Activated T-cell treated with anti-CD3 and anti-CD28 coated beads, Interleukin-2, amount 50 U/mL, for 1 hour (primary cell): ENCODE data around the gene ITPA.
A peak's percentile ranks its signal among the peaks of the same experiment; 100 is the strongest.

Experiments used
- DNase-seq: peaks from one replicate; pipeline ENCODE4 v3.0.0-alpha.2; 2020

Gene ITPA

DNA sequence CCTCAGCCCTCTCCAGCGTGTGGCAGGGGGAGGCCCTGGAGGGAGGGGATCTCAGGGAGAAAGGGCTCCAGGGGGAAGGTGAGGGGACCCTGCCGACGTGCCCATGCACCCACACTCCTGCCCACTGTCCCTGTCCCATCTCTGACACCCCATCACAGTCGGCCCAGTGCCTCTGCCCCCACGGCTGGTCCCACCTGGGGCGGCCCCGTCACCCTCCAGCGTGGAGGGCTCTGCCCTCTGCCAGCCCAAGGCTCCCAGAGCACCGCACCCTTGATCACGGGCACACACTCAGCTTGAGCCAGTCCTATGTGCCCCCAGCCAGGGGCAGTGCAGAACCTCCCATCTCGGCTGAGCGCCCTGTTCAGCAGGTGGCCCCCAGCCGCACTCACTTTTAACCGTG, 20.5 kb downstream of the ITPA start:
- no peak for DNase-seq

DNA sequence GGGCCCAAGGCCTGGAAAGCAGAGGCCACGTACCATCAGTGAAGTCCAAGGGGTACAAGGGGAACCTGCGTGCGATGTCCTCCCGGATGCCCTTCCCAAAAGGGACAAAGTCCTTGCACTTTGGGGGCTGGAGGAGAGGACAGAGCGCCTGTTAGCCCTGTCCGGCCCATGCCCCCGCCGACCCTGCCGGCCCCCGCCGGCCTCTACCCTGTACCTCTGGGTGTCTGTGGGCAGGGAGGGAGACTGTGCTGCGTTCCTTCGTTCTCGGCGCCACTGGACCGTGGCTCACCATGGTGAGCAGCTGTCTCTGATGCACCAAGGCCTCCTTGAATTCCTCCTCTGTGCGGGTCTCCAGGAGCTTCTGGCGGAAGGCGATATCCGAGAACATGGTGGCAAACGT, 21.8 kb downstream of the ITPA start:
- DNase-seq: no peak

DNA sequence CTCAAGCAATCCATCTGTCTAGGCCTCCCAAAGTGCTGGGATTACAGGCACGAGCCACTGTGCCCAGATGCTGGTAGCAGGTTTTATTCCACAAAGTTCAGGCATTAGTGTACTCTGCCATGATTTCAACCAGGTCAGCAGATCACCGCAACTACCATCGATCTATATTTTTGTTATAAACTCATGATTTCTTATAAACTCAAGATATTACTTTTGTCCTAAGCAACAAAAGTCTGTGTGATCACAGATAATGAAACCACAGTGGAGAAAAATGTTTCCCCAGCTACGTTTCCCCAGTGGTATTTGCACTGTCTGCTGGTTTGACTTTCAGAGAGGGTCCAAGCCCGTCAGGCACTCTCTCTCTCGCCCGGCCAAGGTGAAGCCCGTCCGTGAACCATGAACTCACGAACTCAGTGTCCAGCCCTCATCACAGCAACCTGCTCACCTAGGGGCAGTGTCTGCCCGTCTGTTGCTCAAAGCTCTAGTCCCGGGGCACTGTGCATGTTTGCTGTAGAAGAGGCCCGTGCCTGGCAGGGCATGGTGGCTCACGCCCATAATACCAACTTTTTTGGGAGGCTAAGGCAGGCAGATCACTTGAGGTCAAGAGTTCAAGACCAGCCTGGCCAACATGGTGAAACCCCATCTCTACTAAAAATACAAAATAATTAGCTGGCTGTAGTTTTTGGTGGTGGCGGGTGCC, 22.7 kb downstream of the ITPA start:
- DNase-seq: no peak

DNA sequence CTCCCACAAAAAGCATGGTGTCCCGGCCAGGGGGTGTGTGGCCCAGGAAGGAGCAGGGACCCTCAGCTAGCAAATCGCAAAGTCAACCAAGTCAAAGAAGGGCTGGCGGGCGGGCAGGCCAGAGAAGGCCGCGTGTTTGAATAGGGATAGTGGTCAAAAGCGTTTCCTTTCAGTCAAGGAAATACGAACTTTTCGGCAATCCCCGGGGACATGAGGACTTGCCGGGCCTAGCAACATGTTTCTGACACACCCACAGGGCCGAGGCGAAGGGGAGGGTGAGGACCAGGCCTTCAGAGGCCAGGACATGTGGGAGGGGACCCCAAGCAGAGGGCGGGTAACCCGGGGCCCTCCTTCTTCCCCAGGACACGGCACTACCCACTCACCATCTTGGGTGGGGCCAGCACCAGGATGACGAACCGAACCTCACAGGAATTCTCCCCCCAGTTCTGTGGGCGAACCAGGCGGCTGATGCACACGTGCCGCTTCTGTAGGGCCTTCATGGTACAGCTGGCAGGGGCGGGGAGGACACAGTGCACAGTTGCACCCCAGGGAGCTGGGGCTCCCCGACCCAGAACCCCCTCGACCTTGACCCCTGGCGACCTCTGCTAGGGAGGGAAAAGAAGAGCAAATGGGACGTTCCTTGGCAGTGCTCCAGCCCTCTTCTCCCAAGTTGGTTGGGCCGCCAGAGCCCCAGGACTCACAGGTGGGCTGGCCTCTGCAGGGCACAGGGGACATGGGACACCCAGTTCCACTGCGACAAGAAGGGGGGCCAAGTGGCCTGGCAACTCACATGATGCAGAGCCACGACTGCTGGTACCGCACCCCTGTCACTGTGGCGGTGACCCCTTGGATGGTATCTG, 24.1 kb downstream of the ITPA start:
- no peak for DNase-seq

DNA sequence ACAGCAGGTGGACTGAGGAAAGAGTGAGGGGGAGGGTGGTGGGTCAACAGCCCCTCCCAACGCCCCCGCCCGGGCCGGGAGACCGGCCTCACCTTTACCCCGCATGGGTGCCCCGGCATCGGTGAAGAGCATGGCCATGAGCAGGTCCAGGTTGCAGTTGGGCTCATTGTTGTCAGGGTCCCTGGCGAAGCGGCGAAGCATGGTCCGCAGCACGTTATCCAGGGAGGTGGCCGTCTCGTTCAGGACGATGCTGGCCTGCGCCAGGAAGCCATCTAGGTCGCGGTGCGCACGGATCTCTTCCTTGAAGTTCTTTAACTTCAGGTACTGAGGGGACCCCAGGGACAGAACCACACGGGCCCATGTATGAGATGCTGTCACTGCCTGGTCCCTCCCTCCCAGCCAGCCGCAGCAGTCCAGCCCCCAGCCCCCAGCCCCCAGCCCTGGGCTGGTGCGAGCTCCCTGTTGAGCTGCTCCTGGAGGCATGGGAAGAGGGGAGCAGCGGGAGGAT, 24.7 kb downstream of the ITPA start:
- DNase-seq: no peak

DNA sequence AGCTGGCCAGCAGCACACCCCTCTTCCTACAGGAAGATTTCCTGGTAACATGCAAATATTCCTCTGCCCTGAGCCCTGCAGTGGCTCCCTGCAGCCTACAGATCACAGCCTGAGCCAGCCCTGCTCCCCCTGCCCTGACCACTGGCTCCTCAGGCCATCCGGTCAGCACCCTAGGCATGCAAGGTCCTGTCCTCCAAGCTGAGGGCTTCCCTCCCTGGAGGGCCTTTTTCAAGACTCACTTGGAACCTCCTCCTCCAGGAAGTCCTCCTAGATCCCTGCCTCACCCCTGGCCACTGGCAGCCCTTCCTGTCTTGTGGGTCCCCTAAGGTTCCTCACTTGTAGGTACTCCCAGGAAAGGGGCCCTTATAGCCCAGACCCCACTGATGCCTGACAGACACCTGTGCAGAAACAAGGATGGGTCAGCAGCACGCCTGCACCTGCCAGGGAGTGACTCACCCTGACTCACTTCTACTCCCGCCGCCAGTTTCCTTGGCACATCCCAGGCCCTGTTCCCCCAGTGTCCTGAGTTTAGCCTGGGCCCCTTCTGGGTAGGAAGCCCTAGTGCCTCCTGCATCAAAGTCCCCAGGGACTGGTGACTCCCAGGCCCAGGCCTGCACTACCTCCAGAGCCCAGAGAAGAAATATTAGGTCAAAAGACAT, 26.5 kb downstream of the ITPA start:
- DNase-seq: no peak

DNA sequence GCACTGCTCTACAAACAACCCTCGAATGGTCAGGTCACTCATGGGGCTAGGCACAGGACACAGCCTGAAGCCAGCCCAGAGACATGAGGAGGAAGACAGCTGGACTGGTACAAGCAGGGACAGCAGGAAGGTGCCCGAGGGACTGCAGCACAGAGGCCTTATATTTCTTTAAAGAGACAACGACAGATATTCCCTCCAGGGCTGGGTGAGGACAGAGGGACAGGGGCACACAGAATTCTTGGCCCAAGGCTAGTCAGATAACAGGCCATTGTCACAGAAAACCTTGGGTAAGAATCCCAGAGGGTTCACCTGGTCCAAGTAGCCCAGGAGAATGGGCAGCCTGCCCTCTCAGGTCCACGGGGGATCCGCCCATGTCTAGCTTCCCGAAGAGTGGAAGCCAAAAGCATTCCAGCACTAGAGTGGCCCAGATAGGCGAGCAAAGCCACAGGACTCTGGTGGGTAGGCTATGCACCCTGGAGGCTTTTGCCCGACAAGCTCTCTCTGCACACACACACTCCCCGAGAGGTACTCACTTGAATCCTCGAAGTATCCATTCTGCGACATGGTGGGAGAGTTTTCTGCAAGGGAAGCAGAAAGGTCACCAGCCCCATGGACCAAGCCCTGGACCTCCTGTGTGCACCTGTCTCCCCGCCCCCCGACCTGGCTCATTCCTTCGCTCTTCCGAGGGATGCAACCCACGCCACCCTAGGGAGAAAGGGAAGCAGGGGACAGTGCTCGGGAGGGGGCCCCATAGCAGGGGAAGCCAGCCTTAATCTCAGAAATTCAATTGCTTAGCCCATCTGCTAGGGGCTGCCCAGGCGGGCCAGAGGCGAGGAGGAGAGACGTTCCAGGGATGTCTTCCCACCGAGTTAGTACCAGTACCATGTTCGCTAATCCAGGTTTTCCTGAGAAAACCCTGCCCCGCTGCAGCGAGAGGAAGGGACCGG, 28.0 kb downstream of the ITPA start:
- DNase-seq: no peak

DNA sequence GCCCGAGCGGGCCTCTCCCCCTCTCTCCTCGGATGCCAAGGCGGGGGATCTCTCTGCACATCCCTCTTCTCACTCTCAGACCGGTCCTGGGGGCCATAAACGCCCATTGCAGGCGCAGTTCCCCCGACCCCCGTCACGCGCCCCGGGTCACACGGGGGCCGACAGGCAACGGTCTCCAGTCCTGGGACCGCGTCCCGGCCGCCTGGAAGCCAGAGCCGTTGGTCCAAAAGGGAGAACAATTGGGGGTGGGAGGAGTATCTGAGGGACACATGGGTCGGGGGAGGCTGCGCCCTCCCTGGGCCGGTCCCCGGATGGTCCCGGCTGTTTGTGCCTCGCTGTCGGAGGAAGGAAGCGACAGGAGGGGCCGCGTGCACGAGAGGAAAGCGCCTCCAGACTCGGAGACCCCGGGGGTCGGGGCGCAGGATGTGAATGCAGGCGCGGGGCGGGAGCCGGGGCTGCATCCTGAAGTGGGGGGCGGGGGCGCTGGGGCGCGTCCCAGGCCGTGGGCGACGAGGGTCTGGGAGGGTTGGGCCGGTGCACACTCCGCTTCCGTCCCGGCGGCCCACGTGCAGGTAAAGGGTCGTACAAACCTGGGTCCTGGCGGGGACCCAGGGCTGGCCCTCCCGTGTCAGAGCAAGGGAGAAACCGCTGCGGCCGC, 28.8 kb downstream of the ITPA start:
- DNase-seq: no peak

DNA sequence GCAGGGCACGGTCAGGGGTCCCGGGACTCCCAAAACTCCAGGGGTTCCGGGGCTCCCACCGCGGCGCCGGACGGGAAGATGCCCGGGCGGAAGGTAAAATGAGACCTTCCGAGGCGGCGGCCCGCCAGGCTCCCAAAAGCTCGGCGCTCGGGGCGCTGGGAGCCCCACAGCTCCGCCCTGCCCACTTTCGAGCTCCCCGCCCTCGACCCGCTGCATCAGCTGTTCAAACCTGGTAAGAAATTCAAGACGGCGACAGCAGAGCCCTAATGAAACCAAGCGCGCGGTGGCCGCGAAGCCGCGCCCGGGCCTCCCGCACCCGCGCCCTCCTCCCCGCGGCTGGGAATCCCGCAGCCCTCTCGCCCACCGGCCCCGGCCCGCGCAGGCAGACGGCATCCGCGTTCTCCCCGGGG, 29.3 kb downstream of the ITPA start:
- peak; percentile 60 for DNase-seq

DNA sequence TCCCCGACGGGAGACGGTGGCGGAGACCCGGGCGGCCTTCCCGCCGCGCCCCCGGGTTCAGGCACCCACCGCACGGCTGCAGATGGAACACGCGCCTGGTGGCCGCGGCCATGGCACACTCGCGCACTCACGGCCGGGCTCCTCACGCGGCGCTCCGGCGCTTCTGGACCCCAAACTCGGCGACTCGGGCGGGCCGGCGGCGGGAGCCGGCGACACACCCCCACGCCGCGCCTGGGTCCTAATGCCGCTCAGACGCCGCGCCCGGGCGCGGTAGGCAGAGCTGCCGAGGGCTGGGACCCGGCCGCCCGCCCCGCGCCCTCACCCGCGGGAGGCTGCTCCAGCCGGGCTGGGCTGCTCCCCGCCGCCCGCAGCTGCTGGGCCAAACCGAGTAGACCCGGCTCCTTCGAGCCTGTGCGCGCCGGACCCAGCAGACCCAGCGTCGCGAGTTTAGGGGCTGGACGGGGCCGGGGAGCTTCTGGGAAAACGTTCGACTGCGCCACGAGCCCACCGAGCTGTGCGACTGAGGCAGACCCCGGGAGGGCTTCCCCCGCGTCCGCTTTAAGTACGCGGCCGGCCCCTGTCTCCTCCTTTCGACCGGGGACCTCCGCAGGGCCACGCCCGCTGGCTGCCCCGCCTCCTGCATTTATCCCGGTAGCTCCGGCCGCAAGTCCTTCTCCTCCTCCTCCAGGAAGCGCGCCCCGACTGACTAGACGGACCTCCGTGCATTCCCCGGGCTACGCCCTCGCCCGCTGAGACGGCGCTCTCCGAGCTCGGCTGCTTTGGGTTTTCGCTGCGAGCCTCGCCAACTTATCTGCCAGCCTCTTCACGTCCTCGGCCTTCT, 29.9 kb downstream of the ITPA start, which contains the start of gene SLC4A11:
SLC4A11 (minus strand) TSS at position 165 of the 841 bp plus-strand sequence; CDS start at position 112, 53 bp downstream.
- DNase-seq: peak; percentile 56

DNA sequence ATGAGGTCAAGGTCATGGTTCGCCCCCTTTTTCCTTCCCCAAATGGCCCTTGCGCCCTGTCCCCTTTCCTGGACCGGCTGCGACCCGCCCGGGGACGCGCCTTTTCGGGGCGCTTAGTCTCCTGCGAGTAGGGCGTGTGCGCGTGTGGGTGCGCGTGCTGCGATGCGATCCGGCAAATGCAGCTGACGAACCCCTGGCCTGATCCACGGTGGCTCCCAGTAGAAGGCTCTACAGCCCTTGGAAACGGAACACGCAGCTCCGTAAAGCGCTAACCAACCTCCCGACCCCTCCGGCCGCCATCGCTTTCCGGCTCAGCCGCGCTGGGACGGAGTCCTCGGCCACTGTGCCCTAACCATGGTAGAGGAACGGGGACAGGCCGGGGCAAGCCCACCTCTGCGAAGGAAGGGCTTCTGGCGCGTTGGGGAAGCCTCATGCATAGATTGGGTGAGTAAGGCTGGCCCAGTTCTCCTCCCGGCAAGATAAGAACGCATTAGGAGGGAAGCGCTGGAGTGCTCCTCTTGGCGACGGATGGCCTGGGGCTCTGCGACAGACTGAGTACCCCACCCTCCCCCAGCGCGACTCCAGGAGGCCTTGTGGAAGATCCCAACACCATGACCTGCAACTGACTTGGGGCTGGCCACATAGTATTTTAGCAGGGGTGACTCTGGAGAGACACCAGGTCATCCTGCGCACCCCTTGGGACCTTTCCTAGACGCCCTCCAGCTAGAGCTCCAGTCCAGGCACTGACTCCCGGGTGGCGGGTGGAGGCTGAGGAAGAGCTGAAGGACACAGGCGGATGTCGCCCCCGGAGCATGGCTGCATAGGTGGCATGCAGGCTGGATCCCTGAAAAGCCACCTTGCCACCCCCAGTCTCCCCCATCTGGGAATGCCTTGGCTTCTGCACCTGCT, 30.8 kb downstream of the ITPA start:
- DNase-seq: peak; percentile 34

DNA sequence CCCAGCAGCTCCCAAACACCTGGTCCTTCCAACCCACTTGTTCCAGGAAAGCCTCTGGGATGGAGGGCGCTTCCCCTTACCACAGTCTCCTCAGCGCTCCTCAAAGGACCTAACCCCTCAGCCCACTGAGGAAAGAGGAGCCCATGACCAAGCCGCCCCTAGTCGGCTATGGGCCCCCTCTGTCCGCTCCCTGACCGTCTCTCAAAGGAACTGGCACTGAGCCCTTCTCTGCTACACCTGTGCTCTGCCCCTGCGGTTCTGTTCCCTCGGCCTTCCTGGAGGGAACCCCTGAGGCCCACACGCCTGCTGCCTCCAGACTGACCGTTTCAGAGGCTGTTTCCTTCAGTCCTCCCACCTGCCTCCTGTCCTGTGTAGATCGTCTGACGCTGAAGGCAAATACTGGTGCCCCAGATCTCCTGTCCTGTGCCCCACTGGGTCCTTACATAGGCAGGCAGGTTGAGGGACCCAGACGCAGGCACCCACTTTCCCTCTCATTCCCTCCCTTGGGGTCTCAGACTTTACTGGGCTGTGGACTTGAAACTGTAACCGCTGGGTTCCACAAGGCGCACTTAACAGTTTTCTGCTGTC, 31.6 kb downstream of the ITPA start:
- no peak for DNase-seq

DNA sequence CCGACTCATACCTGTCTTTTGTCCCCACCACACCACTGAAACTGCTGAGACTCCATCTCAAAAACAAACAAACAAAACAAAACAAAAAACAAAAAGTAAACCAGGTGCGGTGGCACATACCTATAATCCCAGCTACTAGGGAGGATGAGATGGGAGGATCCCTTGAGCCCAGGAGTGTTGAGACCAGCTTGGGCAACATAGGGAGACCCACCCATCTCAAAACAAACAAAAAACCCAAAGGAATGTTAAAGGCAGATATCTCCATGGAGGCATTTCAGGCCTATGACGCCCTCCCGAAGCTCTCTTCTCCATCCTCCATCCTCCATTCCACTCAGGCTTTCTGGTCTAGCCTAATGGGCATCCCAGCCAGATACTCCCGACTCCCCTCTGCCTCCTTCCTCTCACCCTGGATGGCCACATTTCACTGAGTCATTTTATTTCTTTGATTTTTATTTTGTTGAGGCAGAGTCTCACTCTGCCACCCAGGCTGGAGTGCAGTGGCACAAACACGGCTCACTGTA, 32.9 kb downstream of the ITPA start:
- DNase-seq: no peak

DNA sequence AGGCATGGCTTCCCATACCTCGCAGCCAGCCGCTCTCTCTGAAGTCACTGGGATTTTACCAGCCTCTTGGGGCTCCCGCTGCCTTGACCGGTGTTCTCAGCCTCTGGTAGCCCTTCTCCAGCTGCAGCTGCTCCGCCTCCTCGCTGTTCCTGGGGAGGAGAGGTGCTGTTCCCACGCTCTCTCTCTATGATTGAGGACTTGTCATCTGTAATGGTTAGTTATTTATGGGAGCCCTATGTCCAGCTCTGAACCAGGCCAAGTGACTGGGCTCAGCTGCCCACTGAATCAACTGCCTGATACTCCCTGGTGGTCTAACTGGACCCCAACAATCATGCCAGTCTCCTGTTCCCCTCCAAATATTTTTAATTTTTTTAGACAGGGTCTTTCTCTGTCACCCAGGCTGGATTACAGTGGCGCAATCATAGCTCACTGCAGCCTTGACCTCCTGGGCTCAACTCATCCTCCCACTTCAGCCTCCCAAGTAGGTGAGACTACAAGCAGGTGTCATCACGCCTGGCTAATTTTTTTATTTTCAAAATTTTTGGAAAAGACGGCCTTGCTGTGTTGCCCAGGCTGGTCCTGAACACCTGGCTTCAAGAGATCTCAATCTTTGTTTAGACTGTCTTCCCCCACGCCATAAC, 34.5 kb downstream of the ITPA start:
- DNase-seq: no peak

DNA sequence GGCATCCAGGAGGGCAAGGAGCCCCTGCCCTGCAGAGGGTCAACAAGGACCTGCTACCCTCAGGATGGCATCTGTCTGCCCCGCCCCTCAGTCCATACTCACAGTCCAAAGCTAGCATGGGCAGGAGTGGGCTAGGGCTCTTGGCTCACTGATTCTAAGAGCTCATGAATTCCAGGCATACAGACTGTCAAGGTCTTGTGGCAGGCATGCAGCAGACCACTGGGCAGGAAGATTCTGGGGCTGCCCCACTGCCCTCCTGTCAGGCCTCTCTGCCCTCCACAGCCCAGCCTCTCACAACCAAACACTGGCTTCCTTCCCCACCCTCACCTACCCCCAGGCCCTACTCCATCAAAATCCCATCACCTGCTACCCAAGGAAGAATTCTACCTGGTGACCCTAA, 35.3 kb downstream of the ITPA start:
- DNase-seq: no peak

DNA sequence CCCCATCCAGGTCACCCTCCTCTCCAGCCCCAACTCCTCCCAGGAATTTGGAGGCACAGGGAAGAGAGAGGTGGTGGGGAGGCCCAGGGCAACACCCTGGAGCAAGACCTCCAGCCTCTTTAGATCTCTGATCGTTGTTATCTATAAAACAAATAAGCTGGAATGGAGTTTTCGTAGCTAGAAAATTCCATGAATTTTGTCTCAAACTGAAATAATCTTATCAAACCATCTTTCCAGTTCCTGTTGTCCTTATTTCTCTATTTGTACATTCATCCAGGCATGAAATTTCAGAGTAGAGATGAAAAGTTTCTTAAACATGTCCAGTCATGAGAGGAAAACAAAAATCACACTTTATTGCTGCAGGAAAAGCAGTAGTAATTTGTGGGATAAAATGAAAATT, 35.9 kb downstream of the ITPA start:
- DNase-seq: no peak

DNA sequence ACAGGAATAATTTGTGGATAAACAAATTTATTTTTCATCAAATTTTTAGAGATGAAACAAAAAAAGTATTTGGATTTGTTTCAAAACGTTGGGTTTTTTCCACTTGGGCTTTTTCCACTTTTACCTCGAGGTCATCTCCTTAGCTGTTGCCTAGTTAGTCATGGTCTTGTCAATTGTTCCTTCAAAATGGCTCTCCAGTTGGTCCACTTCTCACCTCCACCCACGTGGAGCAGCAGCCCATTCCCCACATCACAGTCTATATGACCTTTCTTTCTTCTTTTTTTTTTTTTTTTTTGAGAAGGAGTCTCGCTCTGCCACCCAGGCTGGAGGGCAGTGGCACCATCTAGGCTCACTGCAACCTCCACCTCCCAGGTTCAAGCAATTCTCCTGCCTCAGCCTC, 36.4 kb downstream of the ITPA start:
- no peak for DNase-seq

DNA sequence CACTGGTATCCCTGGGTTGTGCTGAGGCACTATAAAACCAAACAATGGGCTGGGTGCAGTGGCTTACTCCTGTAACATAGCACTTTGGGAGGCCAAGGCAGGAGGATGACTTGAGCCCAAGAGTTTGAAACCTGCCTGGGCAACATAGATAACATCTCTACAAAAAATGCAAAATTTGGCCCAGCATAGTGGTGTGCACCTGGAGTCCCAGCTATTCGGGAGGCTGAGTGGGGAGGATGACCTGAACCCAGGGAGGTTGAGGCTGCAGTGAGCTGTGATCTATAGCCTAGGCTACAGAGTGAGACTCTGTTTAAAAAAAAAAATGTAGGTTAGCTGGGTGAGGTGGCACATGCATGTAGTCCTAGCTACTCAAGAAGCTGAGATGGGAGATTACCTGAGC, 37.4 kb downstream of the ITPA start:
- DNase-seq: no peak

DNA sequence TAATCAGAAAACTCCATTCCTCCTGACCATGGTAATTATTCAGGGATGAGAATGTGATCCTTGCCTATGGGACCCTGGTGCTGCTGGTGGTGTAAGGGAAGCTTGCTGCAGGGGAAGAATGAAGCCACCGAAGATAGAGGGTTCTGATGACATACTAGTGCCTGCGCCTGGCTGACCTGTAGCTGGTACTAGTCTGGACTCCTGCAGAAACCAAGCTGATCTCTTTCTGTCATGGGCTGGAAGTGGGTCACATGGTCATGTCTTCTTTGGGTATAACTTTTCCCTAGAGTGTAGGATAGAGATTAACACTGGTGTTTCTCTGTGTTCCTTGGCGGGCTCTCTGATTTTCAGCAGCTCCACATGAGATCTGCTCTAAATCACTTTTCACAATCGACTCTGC, 38.3 kb downstream of the ITPA start:
- DNase-seq: no peak
